GM19238 (cell line): ENCODE results near the gene MRPL40.

Source experiments
- DNase-seq: peaks from one replicate; pipeline ENCODE4 v3.0.0; 2011; ENCODE audit warnings: low spot score; ENCODE audit not compliant: insufficient read length

MRPL40 gene

GRCh38 chr22:19461506-19461905 is 29.2 kb downstream of the MRPL40 start:
- no peak for DNase-seq

DNA sequence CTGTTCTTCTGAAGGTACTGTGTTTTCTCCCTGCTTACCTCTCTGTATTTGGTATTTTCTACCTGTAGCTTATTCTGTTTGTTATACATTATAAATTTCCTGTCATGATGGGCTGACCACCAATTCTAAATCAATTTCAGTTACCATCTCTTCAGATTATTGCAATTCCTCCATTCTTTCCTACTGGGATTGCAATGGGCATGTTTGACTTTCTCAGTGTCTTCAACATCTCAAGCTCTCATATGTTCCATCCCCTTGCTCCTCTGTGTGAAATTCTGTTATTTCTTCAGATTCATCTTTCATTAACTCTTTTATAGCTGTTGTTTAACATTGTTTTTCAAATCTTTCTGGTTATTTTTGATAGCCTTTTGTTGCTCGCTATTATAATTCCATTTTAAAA is 30.7 kb downstream of the MRPL40 start:
- DNase-seq = no peak

- DNase-seq = no peak
Observed at GRCh38 chr22:19463491-19464469, 31.4 kb downstream of the MRPL40 start.

DNA sequence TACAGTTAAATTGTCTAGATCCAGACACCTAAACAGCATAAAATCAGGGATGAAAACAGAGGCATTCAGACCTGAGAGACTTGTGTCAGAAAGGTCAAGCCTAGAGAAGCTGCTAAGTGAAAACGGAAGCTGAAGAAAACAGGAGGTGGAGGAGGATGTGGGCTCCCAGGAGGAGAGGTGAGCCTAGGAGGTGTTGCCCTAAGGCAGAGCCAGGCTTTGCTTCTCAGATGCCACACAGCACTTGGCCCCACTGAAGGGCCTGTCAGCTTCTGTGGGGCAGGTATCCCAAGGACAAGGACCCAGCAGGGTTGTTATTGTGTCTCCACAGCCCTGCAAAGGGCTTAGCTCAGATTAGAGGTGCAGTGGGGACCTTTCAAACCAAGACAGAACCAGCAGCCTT is 32.2 kb downstream of the MRPL40 start:
- no peak for DNase-seq

DNA sequence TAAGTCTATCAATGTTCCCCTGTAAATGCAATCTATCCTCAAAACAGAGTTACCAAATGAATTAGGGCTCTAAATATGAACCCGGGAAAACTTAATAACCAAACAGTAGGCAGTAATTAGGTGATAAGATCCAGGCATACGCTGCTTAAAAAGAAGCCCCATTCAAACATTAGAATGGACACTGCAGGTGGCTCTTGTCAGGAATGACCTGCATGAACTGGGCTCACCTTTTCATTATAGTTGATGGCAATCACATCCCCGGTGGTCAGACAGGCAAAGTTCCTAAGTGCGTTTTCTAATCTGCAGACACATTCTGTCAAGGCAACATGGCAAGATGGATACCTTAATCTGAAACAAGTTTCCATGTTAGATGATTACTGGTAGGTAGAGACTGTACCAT is 32.6 kb downstream of the MRPL40 start:
- DNase-seq = no peak

- no peak for DNase-seq
Observed at GRCh38 chr22:19466126-19466716, 33.9 kb downstream of the MRPL40 start.

DNA sequence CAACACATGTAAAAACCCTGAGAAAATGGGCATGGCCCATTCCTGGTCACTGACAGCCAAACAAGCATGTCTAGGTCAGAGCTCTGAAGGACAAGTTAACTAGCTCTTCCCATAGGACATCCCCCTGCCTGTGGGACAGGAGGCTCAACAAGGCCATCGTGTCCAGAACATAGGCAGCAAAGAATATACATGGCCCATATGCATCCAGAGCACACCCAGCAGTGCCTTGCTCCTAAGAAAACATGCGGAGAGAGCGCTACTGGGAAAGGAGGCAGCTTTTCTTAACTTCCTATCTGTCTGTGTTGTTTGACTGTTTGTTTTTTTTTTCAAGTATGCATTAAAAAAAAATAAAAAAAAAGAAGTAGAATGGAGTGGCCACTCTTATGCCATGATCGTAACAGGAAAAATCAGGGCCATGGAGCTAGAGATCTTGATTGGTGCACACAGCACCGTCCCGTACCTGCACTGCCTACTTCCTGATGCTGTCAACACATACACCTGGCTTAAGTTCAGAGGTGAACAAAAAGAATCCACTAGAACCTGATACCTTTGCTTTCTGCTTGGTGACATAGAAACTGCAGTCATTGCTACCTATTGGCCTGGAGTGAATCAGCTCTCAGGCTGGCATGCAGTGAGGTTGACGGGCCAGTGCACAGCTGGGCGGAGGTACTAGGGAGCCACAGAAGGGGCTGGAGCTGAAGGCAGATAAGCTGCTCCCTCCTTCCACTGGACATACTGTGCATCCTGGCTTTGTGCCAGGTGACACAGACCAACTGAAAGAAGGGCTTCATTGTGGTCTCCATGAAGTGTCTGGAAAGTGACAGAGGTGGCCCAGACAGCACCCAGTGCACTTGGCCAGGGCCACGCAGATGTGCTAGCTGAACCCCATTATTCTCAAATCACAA is 34.8 kb downstream of the MRPL40 start:
- no peak for DNase-seq

GRCh38 chr22:19467912-19468311 is 35.6 kb downstream of the MRPL40 start:
- no peak for DNase-seq

- no peak for DNase-seq
Observed at GRCh38 chr22:19469421-19469820, 37.1 kb downstream of the MRPL40 start.

GRCh38 chr22:19470010-19470409 is 37.7 kb downstream of the MRPL40 start:
- no peak for DNase-seq

GRCh38 chr22:19471572-19471971 is 39.2 kb downstream of the MRPL40 start:
- no peak for DNase-seq

GRCh38 chr22:19472233-19472632 is 39.9 kb downstream of the MRPL40 start:
- DNase-seq = no peak

GRCh38 chr22:19473578-19473977 is 41.2 kb downstream of the MRPL40 start:
- no peak for DNase-seq

DNA sequence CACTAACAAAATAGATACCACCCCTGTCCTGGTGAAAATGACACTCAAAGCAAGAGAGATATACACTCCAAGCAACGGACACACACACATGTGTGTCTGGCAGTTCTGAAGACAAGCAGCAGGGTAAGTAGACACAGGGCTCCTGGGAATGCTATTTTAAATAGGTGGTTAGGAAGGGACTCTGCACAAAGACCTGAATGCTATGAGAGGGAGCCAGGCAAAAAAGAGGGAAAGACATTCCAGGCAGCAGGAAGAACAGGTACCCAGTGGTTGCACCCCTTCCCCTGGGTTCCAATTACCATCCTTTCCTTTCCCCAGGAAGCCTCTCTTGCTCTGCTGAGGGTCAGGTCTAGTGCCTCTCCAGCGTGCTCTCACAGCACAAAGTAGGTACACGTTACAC is 43.7 kb downstream of the MRPL40 start:
- DNase-seq = no peak

GRCh38 chr22:19477321-19478044 is 45.1 kb downstream of the MRPL40 start:
- no peak for DNase-seq

GRCh38 chr22:19478045-19478900 is 45.9 kb downstream of the MRPL40 start:
- DNase-seq = no peak

DNA sequence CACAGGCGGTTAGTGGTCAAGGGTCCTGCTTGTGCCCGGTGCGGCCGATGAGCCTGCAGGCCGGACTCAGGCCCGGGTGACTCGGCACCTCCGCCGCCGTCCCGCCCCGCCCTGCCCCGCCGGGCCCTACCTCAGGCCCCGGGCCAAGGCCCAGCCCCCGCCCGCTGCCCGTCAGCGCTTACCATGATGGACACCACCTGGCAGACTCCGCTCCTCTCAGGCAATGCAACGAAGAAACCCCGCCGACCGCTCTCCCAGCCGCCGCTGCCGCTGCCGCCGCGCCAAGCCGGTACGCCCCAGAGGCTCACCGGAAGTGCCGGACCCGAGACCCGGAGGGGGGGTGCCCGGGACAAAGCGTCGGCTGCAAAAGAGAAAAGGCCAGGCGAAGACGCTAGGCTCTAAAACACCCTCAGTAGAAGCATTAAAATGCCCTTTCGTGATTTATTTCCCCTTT is 46.6 kb downstream of the MRPL40 start, which contains the start of gene UFD1:
UFD1 (minus strand) TSS at position 293 of the 454 bp plus-strand sequence; CDS start at position 185, 108 bp downstream.
- DNase-seq = peak; percentile 71

- DNase-seq = peak; percentile 94
Observed at GRCh38 chr22:19479355-19480172, 47.2 kb downstream of the MRPL40 start, which contains the start of gene CDC45. Gene CDC45 (plus strand): TSS chr22:19479920. CDS start chr22:19479969, 49 bp downstream.

- no peak for DNase-seq
Observed at GRCh38 chr22:19480173-19480568, 47.8 kb downstream of the MRPL40 start.
